Hepatic stellate cell (primary cell): ENCODE data around the gene BTF3.
"Not testable (repeated sequence)": the region's sequence is repeated elsewhere in the genome, so short reads cannot be mapped to it uniquely, and the experiment has no call there.

Experiments
- DNase-seq: peaks from one replicate; pipeline ENCODE4 v3.0.0; 2011; ENCODE audit warnings: low spot score

BTF3 gene

DNA sequence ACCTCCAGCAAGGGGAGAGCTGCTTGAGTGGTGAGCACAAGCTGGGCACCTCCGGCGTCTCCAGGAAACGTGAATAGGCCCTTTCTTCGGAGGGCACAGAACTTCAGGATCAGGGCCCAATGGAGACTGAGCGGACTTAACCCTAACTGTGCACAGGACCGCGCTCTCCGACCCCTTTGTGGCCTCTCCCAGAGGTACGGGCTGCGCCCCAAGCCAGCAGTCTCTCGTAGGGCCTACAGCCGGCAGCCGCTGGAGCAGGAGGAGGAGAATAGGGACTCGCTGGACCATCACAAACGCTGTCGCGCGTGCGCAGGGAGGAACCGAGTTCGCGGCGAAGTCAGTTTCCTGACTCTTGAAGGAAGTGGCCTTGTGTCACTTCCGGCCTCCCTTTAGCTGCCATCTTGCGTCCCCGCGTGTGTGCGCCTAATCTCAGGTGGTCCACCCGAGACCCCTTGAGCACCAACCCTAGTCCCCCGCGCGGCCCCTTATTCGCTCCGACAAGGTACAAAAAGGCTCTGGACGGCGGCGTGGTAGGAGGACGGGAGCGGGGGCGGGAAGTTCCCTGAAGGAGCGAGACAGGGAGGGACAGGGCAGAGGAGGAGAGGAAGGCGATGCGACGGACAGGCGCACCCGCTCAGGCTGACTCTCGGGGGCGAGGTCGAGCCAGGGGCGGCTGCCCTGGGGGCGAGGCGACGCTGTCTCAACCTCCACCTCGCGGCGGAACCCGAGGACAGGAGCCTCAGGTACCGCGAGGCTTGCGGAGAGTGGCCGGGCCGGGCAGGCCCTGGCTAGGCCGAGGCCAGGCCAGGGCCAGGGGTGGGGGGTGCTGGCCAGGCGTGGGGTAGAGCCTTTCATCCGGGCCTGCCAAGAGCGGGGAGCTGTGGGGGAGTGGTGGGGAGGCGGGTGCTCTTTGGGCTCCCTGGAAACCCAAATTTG is at the start of gene BTF3:
Gene BTF3 (plus strand): TSS at position 386 of the 936 bp plus-strand sequence. CDS start 226 bp downstream, at position 612.
- DNase-seq = peak; percentile 95

DNA sequence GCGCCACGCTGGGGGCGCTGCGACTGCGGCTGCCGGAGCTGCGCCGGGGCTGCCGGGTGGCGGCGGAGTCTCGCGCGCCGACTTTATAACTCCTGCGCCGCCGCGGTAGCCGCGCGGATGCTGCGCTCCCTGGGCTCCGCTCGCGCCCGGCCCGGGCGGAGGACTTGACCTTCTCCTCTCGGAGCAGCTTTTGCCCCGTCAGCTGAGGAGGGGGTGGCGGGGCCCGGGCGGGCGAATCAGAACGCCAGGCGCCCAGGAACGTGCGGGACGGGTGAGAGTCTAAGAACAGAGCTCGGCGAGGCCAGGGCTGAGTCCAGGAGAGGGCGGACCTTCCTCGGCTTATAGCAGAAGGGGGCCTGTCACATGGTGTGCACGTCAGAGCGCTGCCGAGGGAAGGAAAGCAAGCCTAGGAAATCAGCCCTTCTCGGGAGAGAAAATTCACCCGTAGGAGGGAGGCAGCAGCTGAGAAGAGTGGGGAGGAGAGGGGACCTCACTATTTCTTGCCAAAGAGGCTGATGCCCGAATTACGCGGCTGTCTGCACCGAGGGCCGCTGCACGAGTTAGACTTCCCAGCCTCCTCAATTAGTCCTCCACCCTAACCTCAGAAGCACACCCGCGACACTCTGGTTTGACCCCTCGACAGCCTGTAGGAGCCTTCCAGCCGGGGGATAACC is 49.6 kb upstream of the BTF3 start, which contains the start of gene FOXD1:
Gene FOXD1 (minus strand): TSS at position 315 of the 674 bp plus-strand sequence. CDS start 415 bp downstream, outside the sequence.
- peak; percentile 84 for DNase-seq

DNA sequence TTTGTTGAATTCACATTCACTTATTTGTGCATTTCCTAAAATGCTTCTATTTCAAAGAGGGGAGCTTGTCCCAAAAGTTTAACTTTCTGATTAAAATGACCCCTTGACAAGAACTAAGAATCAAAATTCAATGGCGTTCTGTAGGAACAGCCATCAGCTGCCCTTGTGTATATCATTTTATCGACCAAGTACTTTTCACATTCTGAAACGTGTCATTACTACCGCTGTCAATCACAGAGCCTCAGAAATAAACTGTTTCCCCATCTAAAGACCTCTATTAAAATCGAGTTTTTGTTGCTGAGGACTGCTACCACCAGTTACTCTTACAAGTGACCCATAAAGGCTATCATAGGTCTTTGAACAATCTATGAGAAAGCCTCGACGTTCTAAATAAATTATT is 48.1 kb upstream of the BTF3 start:
- DNase-seq = no peak

DNA sequence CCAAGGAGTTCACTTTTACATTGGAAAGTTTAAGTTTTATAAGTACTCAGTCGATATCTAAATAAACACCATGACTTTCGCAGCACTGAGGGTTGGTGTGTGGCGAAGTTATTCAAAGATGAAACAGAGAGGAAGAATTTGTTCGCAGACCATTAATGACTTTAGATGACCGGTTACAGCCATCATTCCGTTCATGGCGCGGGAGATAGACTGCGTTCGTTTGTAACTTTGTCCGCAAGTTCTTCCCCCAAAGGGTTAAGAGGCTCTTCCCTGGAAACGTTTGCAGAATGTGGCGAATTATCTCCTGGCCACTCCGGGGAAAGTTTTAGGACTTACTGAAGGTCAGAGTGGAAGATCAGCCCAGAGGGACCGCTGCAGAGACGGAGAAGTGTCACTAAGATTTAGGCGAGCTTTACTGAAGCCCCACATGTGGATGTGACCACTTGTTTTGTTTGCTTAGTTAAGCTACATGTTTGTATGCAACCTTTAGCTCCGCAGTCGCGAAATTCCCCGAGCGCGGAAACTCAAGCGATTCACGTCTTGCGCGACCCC is 47.5 kb upstream of the BTF3 start:
- no peak for DNase-seq

DNA sequence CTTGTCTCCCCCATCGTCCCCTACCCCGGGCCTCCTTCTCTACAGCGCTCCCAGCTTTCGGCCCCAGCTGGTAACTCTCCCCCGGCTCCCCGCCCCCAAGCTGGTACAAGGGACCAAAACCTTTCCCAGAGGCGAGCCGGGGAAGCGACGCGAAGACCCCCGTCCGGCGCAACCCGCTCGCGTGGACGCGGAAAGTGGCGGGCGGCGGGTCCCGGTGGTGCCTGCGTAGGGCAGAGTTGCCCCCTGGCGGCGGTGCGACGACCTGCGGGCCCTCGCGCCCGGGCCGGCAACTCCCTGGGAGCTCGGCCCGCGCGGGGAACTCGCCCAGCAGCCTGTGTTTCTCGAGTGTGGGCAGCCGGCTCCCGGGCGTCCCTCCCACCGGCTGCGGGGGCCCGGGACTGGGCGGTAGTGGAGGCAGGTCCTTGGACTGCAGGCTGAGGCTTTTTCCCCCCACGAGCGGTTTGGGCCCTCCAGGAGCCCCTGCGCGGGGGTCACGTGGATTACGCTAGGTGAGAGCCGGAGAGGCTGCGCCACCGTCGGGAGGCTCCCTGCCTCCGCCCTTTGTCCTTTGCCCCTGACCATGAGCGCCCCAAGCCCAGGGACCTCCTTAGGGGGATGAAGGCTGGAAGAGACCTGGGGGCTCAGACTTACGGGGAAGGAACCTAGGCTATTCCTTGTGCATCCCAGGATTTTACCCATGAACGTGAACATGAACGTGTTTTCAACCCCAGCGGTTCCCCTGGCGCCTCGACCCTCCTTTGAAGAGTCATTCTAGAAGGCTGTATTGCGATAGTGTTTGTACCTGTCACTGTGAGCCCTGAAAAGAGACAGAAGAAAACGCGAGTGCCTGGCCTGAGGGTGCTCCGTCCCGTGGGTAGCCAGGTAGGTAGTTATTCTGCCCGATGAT is 46.8 kb upstream of the BTF3 start:
- DNase-seq = no peak

DNA sequence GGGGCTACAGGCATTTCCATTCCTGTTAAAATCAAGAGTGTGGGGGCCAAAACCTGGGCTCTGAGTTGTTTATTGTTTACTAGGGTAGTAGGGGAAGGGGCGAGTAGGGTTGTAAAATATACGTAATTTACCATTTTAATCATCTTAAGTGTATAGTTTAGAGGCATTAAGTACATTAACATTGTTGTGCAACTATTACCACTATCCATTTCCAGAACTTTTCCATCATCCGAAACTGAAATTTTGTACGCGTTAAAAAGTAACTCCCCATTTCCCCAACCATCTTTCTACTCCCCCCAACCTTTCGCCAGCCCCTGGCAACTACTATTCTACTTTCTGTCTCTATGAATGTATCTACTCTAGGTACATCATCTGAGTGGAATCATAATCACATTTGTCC is 46.0 kb upstream of the BTF3 start:
- no peak for DNase-seq

DNA sequence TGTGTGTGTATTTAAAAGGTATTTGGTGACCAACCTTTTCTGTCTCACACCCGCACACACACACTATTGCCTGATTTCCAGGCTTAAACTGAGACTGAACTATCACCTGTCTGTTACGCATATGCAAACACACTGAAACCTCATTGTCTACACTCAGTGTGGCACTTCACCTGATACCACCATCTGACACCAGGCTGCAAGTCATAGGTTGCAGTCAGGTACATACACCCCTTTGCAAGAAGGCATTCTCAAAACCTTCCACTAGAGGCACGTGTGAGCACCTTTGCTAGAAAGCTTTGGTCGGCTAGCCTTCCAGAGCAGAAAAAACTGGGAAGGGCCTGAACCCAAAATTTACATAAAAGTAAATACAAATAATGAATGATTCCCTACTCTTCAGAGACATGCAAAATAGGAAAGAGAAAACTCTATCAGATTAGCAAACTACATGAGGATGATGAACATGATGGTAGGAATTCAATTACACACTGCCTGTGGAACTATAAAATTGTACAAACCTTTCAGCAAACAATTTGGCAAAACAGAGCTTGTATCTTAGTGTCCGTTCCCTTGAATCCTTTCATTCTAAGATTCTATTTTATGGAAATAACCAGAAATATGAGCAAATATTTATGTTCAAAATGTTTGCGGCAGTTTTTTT is 43.7 kb upstream of the BTF3 start:
- no peak for DNase-seq

DNA sequence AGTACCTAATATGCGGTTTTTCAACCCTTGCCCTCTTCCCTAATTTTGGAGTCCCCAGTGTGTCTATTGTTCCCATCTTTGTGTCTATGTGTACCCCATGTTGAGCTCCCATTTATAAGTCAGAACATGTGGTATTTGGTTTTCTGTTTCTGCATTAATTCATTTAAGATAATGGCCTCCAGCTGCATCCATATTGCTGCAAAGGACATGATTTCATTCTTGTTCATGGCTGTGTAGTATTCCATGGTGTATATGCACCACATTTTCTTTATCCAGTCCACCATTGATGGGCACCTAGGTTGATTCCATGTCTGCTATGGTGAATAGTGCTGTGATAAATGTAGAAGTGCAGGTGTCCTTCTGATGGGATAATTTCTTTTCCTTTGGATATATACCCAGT is 41.8 kb upstream of the BTF3 start:
- not testable (repeated sequence) for DNase-seq

DNA sequence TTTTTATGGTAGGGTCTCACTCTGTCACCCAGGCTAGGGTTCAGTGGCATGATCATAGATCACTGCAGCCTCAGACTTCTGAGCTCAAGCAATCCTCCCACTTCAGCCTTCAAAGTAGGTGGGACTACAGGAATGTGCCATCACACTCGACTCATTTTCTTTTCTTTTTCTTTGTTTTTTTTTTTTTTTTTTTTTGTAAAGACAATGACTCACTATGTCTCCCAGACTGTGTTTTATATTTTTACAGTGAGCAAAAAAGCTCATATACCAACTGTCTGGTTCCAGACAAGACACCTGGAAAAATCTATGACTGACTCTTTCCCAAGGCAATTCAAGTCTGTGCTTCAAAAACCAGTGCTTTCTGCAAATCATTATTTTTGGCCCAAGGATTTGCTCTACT is 38.9 kb upstream of the BTF3 start:
- DNase-seq = no peak

DNA sequence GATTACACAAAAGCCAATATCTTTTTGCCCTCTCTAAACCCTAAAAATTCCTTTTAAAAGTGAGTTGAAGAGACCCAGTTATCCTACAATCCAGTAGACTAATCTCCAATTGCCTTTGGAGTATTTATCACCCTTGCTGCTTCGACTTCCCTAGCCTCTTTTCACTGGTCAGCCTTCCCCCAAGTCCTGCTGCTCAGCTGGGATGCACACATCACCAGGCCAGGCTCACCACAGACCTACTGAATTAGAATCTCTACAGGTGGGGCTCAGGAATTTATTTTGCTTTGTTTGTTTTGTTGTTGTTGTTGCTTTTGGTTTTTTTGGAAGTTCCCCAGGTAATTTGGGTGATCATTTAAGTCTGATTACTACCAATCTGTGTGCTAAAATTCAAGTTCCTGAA is 38.1 kb upstream of the BTF3 start:
- no peak for DNase-seq

DNA sequence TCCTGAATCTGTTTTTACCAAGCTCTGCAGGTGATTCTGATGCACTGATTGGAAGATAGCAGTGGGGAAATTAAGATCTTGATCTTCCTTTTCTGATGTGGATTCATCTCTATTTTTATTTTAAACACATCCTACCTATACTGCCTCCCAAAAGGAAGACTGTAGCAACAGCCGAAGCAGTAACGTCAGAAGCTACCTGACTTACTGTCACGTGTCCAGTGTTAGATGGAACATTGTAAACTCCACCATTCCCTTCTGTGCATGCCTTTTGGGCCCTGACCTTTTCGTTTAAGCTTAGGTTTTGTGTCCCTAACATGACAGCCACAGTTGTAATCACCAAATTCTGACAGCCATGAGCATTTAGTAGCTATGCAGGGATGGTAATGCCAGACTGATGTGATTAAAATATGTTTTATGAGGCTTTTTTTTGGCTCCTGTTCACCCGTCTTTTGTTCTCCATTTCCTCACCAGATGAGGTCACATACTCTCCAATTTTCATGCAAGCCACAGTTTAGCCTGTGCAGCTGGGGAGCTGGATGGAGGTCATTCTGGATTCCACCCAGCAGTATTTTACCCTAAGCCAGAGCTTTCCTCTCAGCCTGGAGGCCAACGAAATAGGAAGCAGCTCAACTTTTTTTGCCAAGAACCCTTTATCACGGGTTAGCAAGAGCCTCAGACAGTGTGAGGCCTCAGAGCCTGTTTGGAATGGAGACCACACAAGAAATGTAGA is 34.1 kb upstream of the BTF3 start:
- no peak for DNase-seq

DNA sequence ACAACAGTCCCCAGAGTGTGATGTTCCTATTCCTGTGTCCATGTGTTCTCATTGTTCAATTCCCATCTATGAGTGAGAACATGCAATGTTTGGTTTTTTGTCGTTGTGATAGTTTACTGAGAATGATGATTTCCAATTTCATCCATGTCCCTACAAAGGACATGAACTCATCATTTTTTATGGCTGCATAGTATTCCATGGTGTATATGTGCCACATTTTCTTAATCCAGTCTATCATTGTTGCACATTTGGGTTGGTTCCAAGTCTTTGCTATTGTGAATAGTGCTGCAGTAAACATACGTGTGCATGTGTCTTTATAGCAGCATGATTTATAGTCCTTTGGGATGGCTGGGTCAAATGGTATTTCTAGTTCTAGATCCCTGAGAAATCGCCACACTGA is 29.6 kb upstream of the BTF3 start:
- not testable (repeated sequence) for DNase-seq

DNA sequence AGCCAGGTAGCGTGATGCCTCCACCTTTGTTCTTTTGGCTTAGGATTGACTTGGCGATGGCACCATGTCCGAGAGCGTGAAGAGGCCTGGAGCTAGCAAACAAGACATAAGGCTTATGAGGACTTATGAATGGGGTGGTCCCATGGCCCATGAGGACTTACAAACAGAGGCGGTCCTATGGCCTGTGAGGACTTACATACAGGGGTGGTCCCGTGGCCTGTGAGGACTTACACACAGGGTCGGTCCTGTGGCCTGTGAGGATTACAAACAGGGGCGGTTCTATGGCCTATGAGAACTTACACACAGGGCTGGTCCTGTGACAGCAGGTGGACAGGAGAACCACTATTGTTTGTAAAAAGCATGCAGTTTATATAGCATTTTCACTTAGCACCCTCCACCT is 28.4 kb upstream of the BTF3 start:
- no peak for DNase-seq

DNA sequence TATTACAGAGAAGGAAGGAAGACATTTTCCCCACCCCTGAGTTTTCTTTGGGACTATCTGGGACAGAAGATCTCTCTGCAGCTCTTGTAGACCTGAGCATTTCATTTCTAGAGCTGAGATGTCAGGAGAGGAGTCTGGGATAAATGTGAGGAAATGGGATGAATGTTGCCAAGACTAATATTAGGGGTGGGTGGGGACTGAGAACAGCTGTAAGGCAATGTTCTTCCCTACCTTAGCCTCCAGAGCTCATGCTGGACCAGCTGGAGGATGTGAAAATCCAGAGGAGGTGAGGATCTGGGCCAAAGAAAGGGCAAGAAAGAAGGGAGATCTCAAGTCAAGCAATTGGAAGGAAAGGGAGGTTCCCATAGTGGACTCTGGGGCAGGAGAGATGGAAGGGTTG is 26.6 kb upstream of the BTF3 start:
- DNase-seq = no peak

DNA sequence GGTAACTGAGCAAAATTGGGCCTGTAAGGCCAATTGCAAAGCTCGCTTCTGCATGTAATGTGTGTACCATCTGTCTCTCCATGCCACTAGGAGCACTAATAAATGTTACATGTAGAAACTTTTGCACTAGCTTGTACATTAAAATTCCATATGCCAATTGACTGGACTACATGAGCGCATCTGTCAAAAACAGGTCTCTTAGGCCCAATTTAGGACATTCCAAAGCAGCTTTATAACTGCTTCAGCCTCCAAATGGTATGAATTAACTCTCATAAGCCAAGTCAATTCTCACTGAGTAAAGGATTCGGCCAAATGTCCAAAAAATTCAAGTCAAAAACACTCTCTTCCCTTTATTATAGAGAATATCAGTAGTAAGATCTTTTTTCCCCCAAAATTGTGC is 26.1 kb upstream of the BTF3 start:
- DNase-seq = no peak

DNA sequence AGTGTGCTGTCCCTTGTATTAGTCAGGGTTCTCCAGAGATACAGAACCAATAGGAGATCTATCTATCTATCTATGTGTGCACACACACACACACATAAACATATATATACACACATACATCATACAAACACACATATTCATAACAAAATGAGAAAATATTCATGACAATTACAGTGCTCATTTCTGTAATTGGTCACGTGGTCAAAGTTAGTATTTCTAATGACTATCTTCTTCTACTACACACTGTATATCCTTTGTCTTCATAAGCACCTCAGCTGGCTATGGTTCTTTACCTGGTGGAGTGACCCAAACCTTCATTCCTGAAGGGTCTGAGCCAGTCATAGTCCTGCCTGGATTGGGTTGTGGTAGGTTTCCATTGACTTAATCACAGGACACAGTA is 17.7 kb upstream of the BTF3 start:
- no peak for DNase-seq

DNA sequence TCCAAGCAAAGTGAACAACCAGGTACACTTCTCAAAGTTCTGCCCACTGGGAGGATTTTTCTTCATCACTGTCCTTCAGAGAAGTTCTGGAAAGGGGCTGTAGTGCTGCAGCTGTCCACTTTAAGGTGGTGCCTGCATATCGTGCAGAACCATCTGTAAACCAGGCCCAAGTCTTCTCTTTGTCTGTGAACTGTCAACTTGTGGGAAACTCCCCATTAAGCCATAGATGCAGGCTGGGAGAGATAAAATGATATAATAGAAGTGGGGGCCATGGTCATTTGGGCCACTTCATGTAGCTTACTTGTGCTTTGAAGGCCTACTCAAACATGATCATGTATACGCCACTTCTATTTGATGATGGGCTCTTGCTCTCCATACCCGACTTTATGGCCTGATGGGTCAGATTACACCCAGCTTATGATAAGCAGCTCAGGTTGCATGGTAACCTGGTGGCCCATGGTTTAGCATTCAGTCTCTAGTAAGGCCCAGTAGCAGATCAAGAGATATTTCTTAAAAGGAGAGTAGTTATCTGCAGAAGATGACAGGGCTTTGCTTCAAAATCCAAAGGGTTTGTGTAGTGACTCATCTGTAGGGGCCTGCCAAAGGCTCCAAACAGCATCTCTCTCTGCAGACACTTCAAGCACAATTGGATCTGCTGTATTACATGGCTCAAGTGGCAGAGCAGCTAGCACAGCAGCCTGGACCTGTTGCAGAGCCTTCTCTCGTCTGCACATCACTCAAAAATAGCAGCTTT is 15.7 kb upstream of the BTF3 start:
- no peak for DNase-seq

DNA sequence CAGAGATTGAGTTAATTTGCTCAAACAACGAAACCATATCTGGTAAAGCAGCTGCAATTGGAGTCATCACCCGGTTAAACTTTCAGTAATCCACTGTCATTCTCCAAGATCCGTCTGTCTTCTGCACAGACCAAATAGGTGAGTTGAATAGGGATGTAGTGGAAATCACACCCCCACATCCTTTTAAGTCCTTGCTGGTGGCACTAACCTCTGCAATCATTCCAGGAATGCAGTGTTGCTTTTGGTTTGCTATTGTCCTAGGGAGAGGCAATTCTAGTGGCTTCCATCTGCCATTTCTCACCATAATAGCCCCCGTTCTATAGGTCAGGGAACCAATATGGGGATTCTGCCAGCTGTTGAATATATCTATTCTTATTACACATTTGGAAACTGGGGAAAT is 14.6 kb upstream of the BTF3 start:
- DNase-seq = no peak

DNA sequence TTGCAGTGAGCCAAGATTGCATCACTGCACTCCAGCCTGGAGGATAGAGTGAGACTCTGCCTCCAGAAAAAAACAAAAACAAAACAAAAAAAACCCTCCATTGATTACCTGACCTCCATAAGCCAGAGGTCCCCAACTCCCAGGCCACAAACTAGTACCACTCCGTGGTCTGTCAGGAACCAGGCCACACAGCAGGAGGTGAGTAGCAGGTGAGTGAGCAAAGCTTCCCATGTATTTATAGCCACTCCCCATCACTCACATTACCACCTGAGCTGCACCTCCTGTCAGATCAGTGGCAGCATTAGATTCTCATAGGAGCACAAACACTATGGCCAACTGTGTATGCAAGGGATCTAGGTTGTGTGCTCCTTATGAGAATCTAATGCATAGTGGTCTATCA is 13.7 kb upstream of the BTF3 start:
- no peak for DNase-seq

DNA sequence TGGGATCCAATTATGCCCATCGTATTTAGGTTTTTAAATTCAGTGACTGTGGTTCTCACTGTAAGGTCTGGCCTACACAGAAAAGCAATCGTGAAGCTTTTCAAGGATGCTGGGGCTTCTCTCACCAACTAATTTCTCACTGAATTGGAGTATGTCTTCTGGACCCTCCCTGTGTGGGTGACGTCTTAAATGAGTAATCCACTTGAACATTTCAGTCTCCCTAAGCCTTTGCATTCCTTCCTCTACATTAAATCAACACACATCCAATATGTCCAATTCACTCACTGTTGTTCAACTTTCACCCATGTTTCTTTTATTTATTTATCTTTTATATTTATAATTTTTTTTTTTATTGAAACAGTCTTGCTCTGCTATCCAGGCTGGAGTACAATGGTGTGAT is 12.5 kb upstream of the BTF3 start:
- DNase-seq = no peak
